Measurements from ENCODE around the gene MED9. TPM values are rescaled to one million over a fixed set of nuclear protein-coding genes. Genes with fewer than 3 reads are reported as not detected.

The MED9 gene
- total RNA-seq, 1 experiment from 2014 or later = 28.3 TPM

GRCh38 chr17:17533901-17534441 is 57.2 kb downstream of the MED9 start:
- H3K4me2 ChIP-seq (ENCODE audit: low read length) = no peak overlapping the region
- peaks cover 16% of the 10 kb centered on the region for H3K4me1 ChIP-seq (ENCODE audit: insufficient read depth, low read length)
- DNase-seq (peak; percentile 69), ATAC-seq (peak; percentile 22)
- H2AFZ ChIP-seq (ENCODE audit: low read length) = no peak overlapping the region
- no peaks in the 10 kb centered on the region for H3K27me3 ChIP-seq (ENCODE audit: low read length)
- H3K27ac ChIP-seq (ENCODE audit: low read length) = no peak overlapping the region
- H3K4me3 ChIP-seq (ENCODE audit: low read length) = no peak overlapping the region
- TF ChIP-seq, protein P1, sequence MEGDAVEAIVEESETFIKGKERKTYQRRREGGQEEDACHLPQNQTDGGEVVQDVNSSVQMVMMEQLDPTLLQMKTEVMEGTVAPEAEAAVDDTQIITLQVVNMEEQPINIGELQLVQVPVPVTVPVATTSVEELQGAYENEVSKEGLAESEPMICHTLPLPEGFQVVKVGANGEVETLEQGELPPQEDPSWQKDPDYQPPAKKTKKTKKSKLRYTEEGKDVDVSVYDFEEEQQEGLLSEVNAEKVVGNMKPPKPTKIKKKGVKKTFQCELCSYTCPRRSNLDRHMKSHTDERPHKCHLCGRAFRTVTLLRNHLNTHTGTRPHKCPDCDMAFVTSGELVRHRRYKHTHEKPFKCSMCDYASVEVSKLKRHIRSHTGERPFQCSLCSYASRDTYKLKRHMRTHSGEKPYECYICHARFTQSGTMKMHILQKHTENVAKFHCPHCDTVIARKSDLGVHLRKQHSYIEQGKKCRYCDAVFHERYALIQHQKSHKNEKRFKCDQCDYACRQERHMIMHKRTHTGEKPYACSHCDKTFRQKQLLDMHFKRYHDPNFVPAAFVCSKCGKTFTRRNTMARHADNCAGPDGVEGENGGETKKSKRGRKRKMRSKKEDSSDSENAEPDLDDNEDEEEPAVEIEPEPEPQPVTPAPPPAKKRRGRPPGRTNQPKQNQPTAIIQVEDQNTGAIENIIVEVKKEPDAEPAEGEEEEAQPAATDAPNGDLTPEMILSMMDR (conservative IDR thresholded peaks at IDR 0.05; ENCODE audit: low read depth, low read length) = no peak
- TF ChIP-seq EZH2phosphoT487 (IDR thresholded peaks at IDR 0.05; ENCODE audit: borderline replicate concordance, low read length) (no peak), EZH2 (IDR thresholded peaks at IDR 0.05; ENCODE audit: low read length, unreplicated experiment) (no peak)
- no TSS peak for BruUV-seq (replicated peaks)
- no peaks in the 10 kb centered on the region for H3K79me2 ChIP-seq (ENCODE audit: low read length)
- peaks cover 10% of the 10 kb centered on the region; the same call in 1 of the 2 replicates for H3K9me3 ChIP-seq (ENCODE audit: low read length)
- no peaks in the 10 kb centered on the region for H3K36me3 ChIP-seq (ENCODE audit: low read depth, low read length)
- intact Hi-C loops (cut with micrococcal nuclease) = no loop called here
- ChIA-PET CTCF (no interaction called here), POLR2A (ENCODE audit: unreplicated experiment) (interaction anchor here (0.7 kb wide), 1 partner anchor 274 kb away, joined by 6 read pairs; no protein-coding TSS in a partner anchor)
- H3F3A ChIP-seq (ENCODE audit: low read length, unreplicated experiment) = peaks cover 3% of the 10 kb centered on the region
- H3K9ac ChIP-seq (ENCODE audit: low read length) = no peak overlapping the region
- no peaks in the 10 kb centered on the region for H3K9me2 ChIP-seq (replicated peaks; ENCODE audit: low read length)
- no peaks in the 10 kb centered on the region for H4K20me1 ChIP-seq (ENCODE audit: low read length)

- no peak overlapping the region for H3K27ac ChIP-seq (ENCODE audit: low read length)
- no peak overlapping the region for H3K4me2 ChIP-seq (ENCODE audit: low read length)
- H3K4me1 ChIP-seq (ENCODE audit: insufficient read depth, low read length) = peaks cover 20% of the 10 kb centered on the region
- H3K36me3 ChIP-seq (ENCODE audit: low read depth, low read length) = no peaks in the 10 kb centered on the region
- no peak overlapping the region for H3K9ac ChIP-seq (ENCODE audit: low read length)
- ChIA-PET CTCF (no interaction called here), POLR2A (ENCODE audit: unreplicated experiment) (no interaction called here)
- no peaks in the 10 kb centered on the region for H4K20me1 ChIP-seq (ENCODE audit: low read length)
- H3K4me3 ChIP-seq (ENCODE audit: low read length) = no peak overlapping the region
- H3K79me2 ChIP-seq (ENCODE audit: low read length) = no peaks in the 10 kb centered on the region
- H3K9me3 ChIP-seq (ENCODE audit: low read length) = peaks cover 10% of the 10 kb centered on the region; the same call in 1 of the 2 replicates
- ATAC-seq (no peak), DNase-seq (no peak)
- no peaks in the 10 kb centered on the region for H3K9me2 ChIP-seq (replicated peaks; ENCODE audit: low read length)
- no peaks in the 10 kb centered on the region for H3K27me3 ChIP-seq (ENCODE audit: low read length)
- no TSS peak for BruUV-seq (replicated peaks)
- intact Hi-C loops (cut with micrococcal nuclease) = no loop called here
- TF ChIP-seq EZH2phosphoT487 (IDR thresholded peaks at IDR 0.05; ENCODE audit: borderline replicate concordance, low read length) (no peak), EZH2 (IDR thresholded peaks at IDR 0.05; ENCODE audit: low read length, unreplicated experiment) (no peak)
- TF ChIP-seq, protein P1 (conservative IDR thresholded peaks at IDR 0.05; ENCODE audit: low read depth, low read length) = no peak
- H3F3A ChIP-seq (ENCODE audit: low read length, unreplicated experiment) = peaks cover 4% of the 10 kb centered on the region
- H2AFZ ChIP-seq (ENCODE audit: low read length) = no peak overlapping the region
These were observed 59.2 kb downstream of the MED9 start for GRCh38 chr17:17535957-17536356.

GRCh38 chr17:17536702-17537101 is 59.9 kb downstream of the MED9 start:
- Histone ChIP-seq H4K20me1 (ENCODE audit: low read length) (no peaks in the 10 kb centered on the region), H3K4me2 (ENCODE audit: low read length) (no peak overlapping the region), H3K27ac (ENCODE audit: low read length) (no peak overlapping the region), H3K36me3 (ENCODE audit: low read depth, low read length) (no peaks in the 10 kb centered on the region), H2AFZ (ENCODE audit: low read length) (no peak overlapping the region), H3K27me3 (ENCODE audit: low read length) (no peaks in the 10 kb centered on the region), H3F3A (ENCODE audit: low read length, unreplicated experiment) (peaks cover 4% of the 10 kb centered on the region), H3K4me1 (ENCODE audit: insufficient read depth, low read length) (peaks cover 20% of the 10 kb centered on the region), H3K4me3 (ENCODE audit: low read length) (no peak overlapping the region), H3K9me2 (replicated peaks; ENCODE audit: low read length) (no peaks in the 10 kb centered on the region), H3K9me3 (ENCODE audit: low read length) (peaks cover 9% of the 10 kb centered on the region; the same call in 1 of the 2 replicates), H3K9ac (ENCODE audit: low read length) (no peak overlapping the region), H3K79me2 (ENCODE audit: low read length) (no peaks in the 10 kb centered on the region)
- TF ChIP-seq EZH2 (IDR thresholded peaks at IDR 0.05; ENCODE audit: low read length, unreplicated experiment) (no peak), EZH2phosphoT487 (IDR thresholded peaks at IDR 0.05; ENCODE audit: borderline replicate concordance, low read length) (no peak)
- TF ChIP-seq, protein P1 (conservative IDR thresholded peaks at IDR 0.05; ENCODE audit: low read depth, low read length) = no peak
- intact Hi-C loops (cut with micrococcal nuclease) = no loop called here
- CTCF ChIA-PET = no interaction called here
- POLR2A ChIA-PET (ENCODE audit: unreplicated experiment) = no interaction called here
- BruUV-seq (replicated peaks) = no TSS peak
- no peak for DNase-seq
- ATAC-seq = no peak

Data from PC-3 (cell line).